K562 (cell line): ENCODE data around the gene SPON1. TPM values are rescaled to one million over a fixed set of nuclear protein-coding genes. Genes with fewer than 3 reads are reported as not detected.

ENCODE experiments used
- ATAC-seq: fragments of 200-7000 bp; cut with Tn5 transposase; 3 replicates; pipeline ENCODE4 v1.9.1; 2020; ENCODE audit warnings: moderate library complexity
- BruUV-seq: library from RNA; stranded (reverse); fragments of 400-500 nt; replicated peaks from 2 replicates; lab custom pipeline; 2021; lab: Mats Ljungman, UMichigan
- CTCF ChIA-PET: fragments of 300-600 bp; formaldehyde crosslinking; extraction: SDS; loops from one replicate; lab custom pipeline; 2021; ENCODE audit warnings: low intra/inter-chr PET ratio; lab: Yijun Ruan, JAX
- POLR2A ChIA-PET: fragments of 300-600, 350-650 bp; sonication (Branson Sonifier 250); formaldehyde crosslinking; extraction: SDS; loops from one replicate; lab custom pipeline; 2021; ENCODE audit warnings: antibody characterized with exemption, inconsistent platforms; lab: Yijun Ruan, JAX
- DNase-seq, 4 experiments: peaks; one replicate each; pipeline versions ENCODE4 v3.0.0 to v3.0.0-alpha.2; 2011 to 2018; ENCODE audit warnings: low spot score in 3 of 4, mixed read lengths in 3 of 4; ENCODE audit errors: extremely low read depth in 1 of 4
- FAIRE-seq: peaks from 2 replicates; lab custom pipeline; 2011; peaks lifted over from hg19 to GRCh38; lab: Jason Lieb, UNC
- H2AFZ ChIP-seq: 2 replicates; pipeline ENCODE4 v1.6.0; 2011; ENCODE audit warnings: low read depth, low read length, control low read depth, inconsistent platforms
- H3K27ac ChIP-seq: fragments of 200-600 bp; 3 replicates; pipeline ENCODE4 v1.8.0; 2011; ENCODE audit warnings: low read depth, mild to moderate bottlenecking, control low read depth, inconsistent platforms, low read length, moderate library complexity, mixed read lengths; ENCODE audit errors: extremely low read depth
- H3K27me3 ChIP-seq, 2 experiments: fragments of 300-600 bp in 1 of 2; 2 replicates in 1 of 2; 3 replicates in 1 of 2; pipeline versions ENCODE4 v1.6.0 to v1.8.0; 2011; ENCODE audit warnings: inconsistent platforms in 2 of 2, low read length in 2 of 2, mild to moderate bottlenecking in 1 of 2, mixed read lengths in 1 of 2, moderate library complexity in 1 of 2; ENCODE audit not compliant: control insufficient read depth in 2 of 2, insufficient read depth in 2 of 2
- H3K36me3 ChIP-seq: fragments of 300-600 bp; 3 replicates; pipeline ENCODE4 v1.8.0; 2011; ENCODE audit warnings: mild to moderate bottlenecking, low read length, inconsistent platforms; ENCODE audit not compliant: control insufficient read depth, insufficient read depth
- H3K4me1 ChIP-seq, 2 experiments: fragments of 200-600 bp in 1 of 2; replicated peaks in 1 of 2; 2 replicates in 1 of 2; 3 replicates in 1 of 2; pipeline versions ENCODE4 v1.5.1 to v1.8.0; 2011; ENCODE audit warnings: inconsistent platforms in 2 of 2, low read length in 2 of 2, mild to moderate bottlenecking in 1 of 2, mixed read lengths in 1 of 2, moderate library complexity in 1 of 2; ENCODE audit not compliant: control insufficient read depth in 2 of 2, insufficient read depth in 2 of 2
- H3K4me2 ChIP-seq: 2 replicates; pipeline ENCODE4 v1.6.1; 2011; ENCODE audit warnings: low read length, control low read depth, inconsistent platforms, mixed read lengths; ENCODE audit not compliant: insufficient read depth
- H3K4me3 ChIP-seq: fragments of 200-600 bp; sonication (generic), shearing (Covaris generic); 2 replicates; pipeline ENCODE4 v1.5.1; 2016; ENCODE audit warnings: control low read depth, inconsistent platforms
- H3K79me2 ChIP-seq: fragments of 200-600 bp; 3 replicates; pipeline ENCODE4 v1.8.0; 2011; ENCODE audit warnings: low read length, inconsistent platforms; ENCODE audit not compliant: control insufficient read depth, insufficient read depth
- H3K9ac ChIP-seq, 2 experiments: 2 replicates each; pipeline versions ENCODE4 v1.6.0 to v1.6.1; 2011; ENCODE audit warnings: low read depth in 2 of 2, low read length in 2 of 2, control low read depth in 1 of 2, inconsistent platforms in 1 of 2, mild to moderate bottlenecking in 1 of 2, mixed read lengths in 1 of 2; ENCODE audit not compliant: insufficient read depth in 1 of 2
- H3K9me1 ChIP-seq: one replicate; pipeline ENCODE4 v1.6.0; 2011; ENCODE audit warnings: inconsistent platforms, mild to moderate bottlenecking, low read length, moderate library complexity; ENCODE audit not compliant: control insufficient read depth, insufficient read depth
- H3K9me3 ChIP-seq: replicated peaks from 2 replicates; pipeline ENCODE4 v1.5.1; 2011; ENCODE audit warnings: low read depth, low read length, inconsistent platforms; ENCODE audit not compliant: control insufficient read depth, insufficient read depth
- H4K20me1 ChIP-seq: replicated peaks from 2 replicates; pipeline ENCODE4 v1.6.1; 2011; ENCODE audit warnings: low read length, inconsistent platforms, mixed read lengths; ENCODE audit not compliant: control insufficient read depth, insufficient read depth
- ATF7 ChIP-seq: fragments of 450-650 bp; IDR thresholded peaks from 2 replicates; pipeline ENCODE4 v1.7.1; 2014; ENCODE audit warnings: mild to moderate bottlenecking, moderate library complexity
- MTA3 ChIP-seq: fragments of 450-650 bp; formaldehyde crosslinking; IDR thresholded peaks from 2 replicates; pipeline ENCODE4 v1.6.1; 2017; ENCODE audit warnings: mild to moderate bottlenecking, borderline replicate concordance
- PTRF ChIP-seq: fragments of 450-650 bp; IDR thresholded peaks from 2 replicates; pipeline ENCODE4 v1.6.1; 2016; ENCODE audit warnings: mild to moderate bottlenecking, missing genetic modification characterization, missing compliant biosample characterization
- RBBP5 ChIP-seq: fragments of 200-600 bp; sonication (generic); IDR thresholded peaks from 2 replicates; pipeline ENCODE4 v1.6.1; 2012; ENCODE audit warnings: borderline replicate concordance, mild to moderate bottlenecking, low read length, control low read depth, inconsistent platforms; ENCODE audit not compliant: insufficient read depth, poor library complexity, severe bottlenecking
- SAFB ChIP-seq: fragments of 200-400 bp; formaldehyde crosslinking; IDR thresholded peaks from 2 replicates; pipeline ENCODE4 v1.6.1; 2017; ENCODE audit warnings: low read depth, low read length, borderline replicate concordance
- SAFB2 ChIP-seq: fragments of 200-400 bp; formaldehyde crosslinking; IDR thresholded peaks from 2 replicates; pipeline ENCODE4 v1.6.1; 2018; ENCODE audit warnings: borderline replicate concordance, low read length, low read depth, moderate library complexity; ENCODE audit not compliant: severe bottlenecking
- SIN3A ChIP-seq, 2 experiments: fragments of 150-350 bp in 1 of 2; IDR thresholded peaks; 2 replicates each; pipeline ENCODE4 v1.6.1; 2011 to 2016; ENCODE audit warnings: borderline replicate concordance in 2 of 2, low read depth in 2 of 2, low read length in 2 of 2, mild to moderate bottlenecking in 2 of 2, moderate library complexity in 2 of 2; ENCODE audit not compliant: control insufficient read depth in 1 of 2
- ZNF143 ChIP-seq: sonication (generic); formaldehyde crosslinking; IDR thresholded peaks from 2 replicates; pipeline ENCODE4 v1.9.0; 2022; ENCODE audit warnings: mild to moderate bottlenecking, missing genetic modification reagents
- ZNF507 ChIP-seq: conservative IDR thresholded peaks from 2 replicates; pipeline ENCODE4 v1.6.1; 2017; ENCODE audit warnings: missing genetic modification characterization, missing compliant biosample characterization
- WGBS: fragments of 100-300 bp; shearing (Covaris generic); methylation state at CpG from one replicate; pipeline ENCODE4 v1.1.6; 2016; ENCODE audit warnings: low coverage, mixed read lengths; ENCODE audit not compliant: insufficient coverage; ENCODE audit errors: missing lambda C conversion rate; 5-methylcytosine and 5-hydroxymethylcytosine counted together
- in situ Hi-C: fragments of 300-500 bp; cut with MboI; formaldehyde crosslinking; loops from 4 replicates; pipeline ENCODE4 v1.15.0; 2018; ENCODE audit warnings: inconsistent platforms, mixed read lengths
- intact Hi-C: fragments of 100-400 bp; cut with micrococcal nuclease; formaldehyde crosslinking; loops from 2 replicates; pipeline ENCODE4 v1.14.2; 2022
- polyA plus RNA-seq, 8 experiments: library from polyadenylated mRNA; depleted of rRNA in 4 of 8; stranded (reverse) in 5 of 8; unstranded in 3 of 8; fragments of >200 nt; fragmentation: Nextera tagmentation in 2 of 8; fragmentation: Illumina TruSeq in 1 of 8; extraction: Ambion mirVana in 2 of 8; extraction: Trizol in 1 of 8; gene quantifications; 2 replicates each; pipeline versions ENCODE4 v1.2.1 to v1.2.3, GENCODE V29; 2011 to 2014; ENCODE audit warnings: inconsistent platforms in 1 of 8, missing spikeins in 1 of 8
- total RNA-seq, 7 experiments: library from RNA; depleted of rRNA in 6 of 7; stranded (reverse); fragments of >200 nt in 6 of 7; fragmentation: Illumina TruSeq in 2 of 7; extraction: Trizol in 2 of 7; gene quantifications; 2 replicates each; pipeline versions ENCODE4 v1.2.1 to v1.2.3, GENCODE V29; 2011 to 2021; ENCODE audit warnings: low replicate concordance in 1 of 7
- TF ChIP-seq, protein P1 (sequence below): fragments of 250-450 bp; sonication (Bioruptor Pico); IDR thresholded peaks from 2 replicates; pipeline ENCODE4 v1.9.0; 2021; ENCODE audit warnings: mild to moderate bottlenecking
- TF ChIP-seq, protein P2 (sequence below): IDR thresholded peaks from 2 replicates; pipeline ENCODE4 v1.6.1; 2011; ENCODE audit not compliant: insufficient read length; ENCODE audit errors: extremely low read depth
- TF ChIP-seq, protein P3 (sequence below): fragments of 150-350 bp; IDR thresholded peaks from 2 replicates; pipeline ENCODE4 v1.6.1; 2014; ENCODE audit warnings: low read depth, mild to moderate bottlenecking, low read length, borderline replicate concordance

The SPON1 gene
- total and polyA plus RNA-seq, 9 of the 15 experiments (the other 6 are each of a cell fraction or from before 2014, with no cell fraction given): 0.04 to 0.06 TPM; not detected in 7

DNA sequence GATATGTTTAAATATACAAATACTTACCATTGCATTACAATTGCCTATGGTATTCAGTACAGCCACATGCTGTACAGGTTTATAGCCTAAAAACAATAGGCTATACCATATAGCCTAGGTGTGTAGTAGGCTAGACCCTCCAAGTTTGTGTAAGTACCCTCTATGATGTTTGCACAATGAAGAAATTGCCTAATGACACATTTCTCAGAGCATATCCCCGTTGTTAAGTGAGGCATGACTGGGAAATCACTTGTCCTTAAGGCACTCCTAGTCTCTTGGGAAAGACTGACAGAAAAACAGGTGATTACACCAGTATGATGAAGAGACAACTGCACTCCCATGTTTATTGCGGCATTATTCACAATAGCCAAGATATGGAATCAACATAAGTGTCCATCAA, 187.2 kb downstream of the SPON1 start:
- ChIA-PET POLR2A (no interaction called here), CTCF (interaction anchor here (2.3 kb wide), 1 partner anchor 377 kb away, joined by 10 read pairs; no protein-coding TSS in a partner anchor)
- DNase-seq: no peak
- WGBS: 0% methylated on average over 2 of the region's 2 CpGs
- Histone ChIP-seq H2AFZ (no peak overlapping the region), H3K9ac (no peak overlapping the region), H3K9me1 (no peaks in the 10 kb centered on the region), H3K9me3 (peaks cover 3% of the 10 kb centered on the region; the same call in 1 of the 2 replicates), H3K4me1 (no peaks in the 10 kb centered on the region), H3K27ac (no peak overlapping the region), H3K27me3 (no peaks in the 10 kb centered on the region), H3K4me2 (no peak overlapping the region), H3K36me3 (no peaks in the 10 kb centered on the region), H3K79me2 (no peaks in the 10 kb centered on the region), H3K4me3 (no peak overlapping the region), H4K20me1 (no peaks in the 10 kb centered on the region)
- BruUV-seq: no TSS peak
- FAIRE-seq: no peak
- TF ChIP-seq, protein P1, sequence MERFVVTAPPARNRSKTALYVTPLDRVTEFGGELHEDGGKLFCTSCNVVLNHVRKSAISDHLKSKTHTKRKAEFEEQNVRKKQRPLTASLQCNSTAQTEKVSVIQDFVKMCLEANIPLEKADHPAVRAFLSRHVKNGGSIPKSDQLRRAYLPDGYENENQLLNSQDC (CRISPR knock-in tag): no peak
- TF ChIP-seq SIN3A (IDR thresholded peaks at IDR 0.05; ENCODE audit: borderline replicate concordance in 2 of 2, control insufficient read depth in 1 of 2, low read depth in 2 of 2, low read length in 2 of 2): no peak
- no peak for TF ChIP-seq ATF7
- TF ChIP-seq ZNF143 (CRISPR knock-in tag): no peak
- TF ChIP-seq SAFB: no peak
- TF ChIP-seq MTA3: no peak
- no peak for TF ChIP-seq PTRF (tag)
- TF ChIP-seq, protein P2, sequence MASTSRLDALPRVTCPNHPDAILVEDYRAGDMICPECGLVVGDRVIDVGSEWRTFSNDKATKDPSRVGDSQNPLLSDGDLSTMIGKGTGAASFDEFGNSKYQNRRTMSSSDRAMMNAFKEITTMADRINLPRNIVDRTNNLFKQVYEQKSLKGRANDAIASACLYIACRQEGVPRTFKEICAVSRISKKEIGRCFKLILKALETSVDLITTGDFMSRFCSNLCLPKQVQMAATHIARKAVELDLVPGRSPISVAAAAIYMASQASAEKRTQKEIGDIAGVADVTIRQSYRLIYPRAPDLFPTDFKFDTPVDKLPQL: no peak
- no peak for TF ChIP-seq ZNF507 (tag)
- TF ChIP-seq, protein P3, sequence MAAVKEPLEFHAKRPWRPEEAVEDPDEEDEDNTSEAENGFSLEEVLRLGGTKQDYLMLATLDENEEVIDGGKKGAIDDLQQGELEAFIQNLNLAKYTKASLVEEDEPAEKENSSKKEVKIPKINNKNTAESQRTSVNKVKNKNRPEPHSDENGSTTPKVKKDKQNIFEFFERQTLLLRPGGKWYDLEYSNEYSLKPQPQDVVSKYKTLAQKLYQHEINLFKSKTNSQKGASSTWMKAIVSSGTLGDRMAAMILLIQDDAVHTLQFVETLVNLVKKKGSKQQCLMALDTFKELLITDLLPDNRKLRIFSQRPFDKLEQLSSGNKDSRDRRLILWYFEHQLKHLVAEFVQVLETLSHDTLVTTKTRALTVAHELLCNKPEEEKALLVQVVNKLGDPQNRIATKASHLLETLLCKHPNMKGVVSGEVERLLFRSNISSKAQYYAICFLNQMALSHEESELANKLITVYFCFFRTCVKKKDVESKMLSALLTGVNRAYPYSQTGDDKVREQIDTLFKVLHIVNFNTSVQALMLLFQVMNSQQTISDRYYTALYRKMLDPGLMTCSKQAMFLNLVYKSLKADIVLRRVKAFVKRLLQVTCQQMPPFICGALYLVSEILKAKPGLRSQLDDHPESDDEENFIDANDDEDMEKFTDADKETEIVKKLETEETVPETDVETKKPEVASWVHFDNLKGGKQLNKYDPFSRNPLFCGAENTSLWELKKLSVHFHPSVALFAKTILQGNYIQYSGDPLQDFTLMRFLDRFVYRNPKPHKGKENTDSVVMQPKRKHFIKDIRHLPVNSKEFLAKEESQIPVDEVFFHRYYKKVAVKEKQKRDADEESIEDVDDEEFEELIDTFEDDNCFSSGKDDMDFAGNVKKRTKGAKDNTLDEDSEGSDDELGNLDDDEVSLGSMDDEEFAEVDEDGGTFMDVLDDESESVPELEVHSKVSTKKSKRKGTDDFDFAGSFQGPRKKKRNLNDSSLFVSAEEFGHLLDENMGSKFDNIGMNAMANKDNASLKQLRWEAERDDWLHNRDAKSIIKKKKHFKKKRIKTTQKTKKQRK: no peak
- TF ChIP-seq RBBP5: no peak
- no peak for TF ChIP-seq SAFB2
- intact Hi-C loops (loop anchor here (2.0 to 5.0 kb wide), 2 partner anchors 192 to 377 kb away; no protein-coding TSS in a partner anchor), in situ Hi-C loops (no loop called here)
- no peak for ATAC-seq
